NT2/D1 (cell line): ENCODE results near the gene LIF.

ENCODE experiments used
- SUZ12 ChIP-seq: IDR thresholded peaks from 2 replicates; pipeline ENCODE4 v1.6.1; 2011; ENCODE audit not compliant: insufficient read length, insufficient read depth; ENCODE audit errors: extremely low read depth
- YY1 ChIP-seq: IDR thresholded peaks from 2 replicates; pipeline ENCODE4 v1.6.1; 2011; ENCODE audit not compliant: insufficient read length, insufficient read depth
- ZNF274 ChIP-seq: IDR thresholded peaks from 2 replicates; pipeline ENCODE4 v1.6.1; 2011; ENCODE audit warnings: mild to moderate bottlenecking, low read depth, low read length

DNA sequence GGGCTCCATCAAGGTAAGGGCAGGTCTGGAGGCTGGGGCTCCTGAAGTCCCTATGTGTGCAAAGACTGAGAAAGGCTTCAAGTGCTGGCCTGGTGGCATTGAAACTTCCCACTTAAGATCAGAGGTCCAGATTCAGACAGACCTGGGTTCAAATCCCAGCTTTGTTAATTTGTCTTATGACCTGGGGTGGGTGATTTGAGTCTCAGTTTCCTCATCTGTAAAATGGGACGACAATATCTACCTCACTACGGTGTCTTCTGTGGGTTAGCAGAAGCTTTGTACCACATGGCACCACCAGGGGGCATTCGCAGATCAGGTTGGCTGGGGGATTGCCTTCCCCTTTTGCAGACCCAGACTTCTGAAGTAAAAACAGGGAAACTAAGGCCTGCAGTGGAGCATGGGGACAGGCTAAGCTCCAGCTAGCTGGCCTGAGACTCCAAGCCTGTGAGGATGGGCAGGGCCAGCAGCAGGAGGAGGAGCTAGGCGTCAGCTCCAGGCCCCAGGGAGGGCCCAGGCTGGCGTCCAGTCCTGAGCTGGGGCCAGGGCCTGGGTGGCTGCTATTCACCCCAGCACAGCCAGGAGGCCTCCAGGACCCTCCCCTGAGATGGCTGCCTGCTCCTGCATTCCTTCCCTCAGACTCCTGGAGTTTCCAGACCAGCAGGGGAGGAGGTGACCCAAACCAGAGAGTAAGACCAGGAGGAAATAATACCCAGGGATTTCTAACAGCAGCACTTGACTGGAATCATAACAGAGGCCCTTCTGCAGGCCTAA is 41.3 kb upstream of the LIF start:
- TF ChIP-seq YY1 (no peak), ZNF274 (no peak), SUZ12 (no peak)
